ENCODE results near the gene LAMC2. TPM values are rescaled to one million over a fixed set of nuclear protein-coding genes. Genes with fewer than 3 reads are reported as not detected.
A peak's percentile ranks its signal among the peaks of the same experiment; 100 is the strongest.

LAMC2 gene
- total RNA-seq, 1 experiment from 2014 or later = 884 TPM

- intact Hi-C loops (cut with micrococcal nuclease) = no loop called here
- H3K36me3 Mint-ChIP-seq (ENCODE audit: insufficient read depth, unreplicated experiment) = peaks cover 63% of the 10 kb centered on the region
- CTCF ChIA-PET = interaction anchor here (0.6 to 1.6 kb wide), 3 partner anchors 13 to 261 kb away, joined by 3 to 5 read pairs (median 4); no protein-coding TSS in a partner anchor
Observed at GRCh38 chr1:183223467-183223866, 37.4 kb downstream of the LAMC2 start.

GRCh38 chr1:183226361-183226760, 40.3 kb downstream of the LAMC2 start:
- no peaks in the 10 kb centered on the region for H3K27me3 Mint-ChIP-seq (ENCODE audit: insufficient read depth, unreplicated experiment)
- BruUV-seq (replicated peaks) = no TSS peak
- POLR2A ChIA-PET = interaction anchor here (0.9 to 1.9 kb wide), 4 partner anchors 12 to 54 kb away, joined by 4 to 5 read pairs (median 4); no protein-coding TSS in a partner anchor

More at GRCh38 chr1:183223467-183223866, 37.4 kb downstream of the LAMC2 start:
- no peak for TF ChIP-seq CTCF (IDR thresholded peaks at IDR 0.05; ENCODE audit: unreplicated experiment)
- no peak overlapping the region for H3K4me3 Mint-ChIP-seq (ENCODE audit: unreplicated experiment)
- H3K4me1 Mint-ChIP-seq (ENCODE audit: insufficient read depth, unreplicated experiment) = peaks cover 13% of the 10 kb centered on the region
- DNase-seq (ENCODE audit: unreplicated experiment) = no peak
- H3K27ac Mint-ChIP-seq (ENCODE audit: low read depth, unreplicated experiment) = no peak overlapping the region
- no peaks in the 10 kb centered on the region for H3K27me3 Mint-ChIP-seq (ENCODE audit: insufficient read depth, unreplicated experiment)
- no peaks in the 10 kb centered on the region for H3K9me3 Mint-ChIP-seq (ENCODE audit: unreplicated experiment)
- no TSS peak for BruUV-seq (replicated peaks)
- POLR2A ChIA-PET = interaction anchor here (0.6 to 1.4 kb wide), 3 partner anchors 14 to 19 kb away, joined by 4 read pairs; no protein-coding TSS in a partner anchor

GRCh38 chr1:183226963-183227362, 40.9 kb downstream of the LAMC2 start:
- Mint-ChIP-seq H3K9me3 (ENCODE audit: unreplicated experiment) (no peaks in the 10 kb centered on the region), H3K27me3 (ENCODE audit: insufficient read depth, unreplicated experiment) (no peaks in the 10 kb centered on the region), H3K4me1 (ENCODE audit: insufficient read depth, unreplicated experiment) (peaks cover 19% of the 10 kb centered on the region), H3K27ac (ENCODE audit: low read depth, unreplicated experiment) (peak overlapping the region; percentile 74), H3K36me3 (ENCODE audit: insufficient read depth, unreplicated experiment) (peaks cover 70% of the 10 kb centered on the region), H3K4me3 (ENCODE audit: unreplicated experiment) (no peak overlapping the region)
- CTCF ChIA-PET = interaction anchor here (0.6 to 5.6 kb wide), 10 partner anchors 8 to 264 kb away, joined by 3 to 33 read pairs (median 6); no protein-coding TSS in a partner anchor
- POLR2A ChIA-PET = interaction anchor here (1.4 to 1.6 kb wide), 4 partner anchors 8 to 265 kb away, joined by 4 to 10 read pairs (median 8); no protein-coding TSS in a partner anchor
- no peak for DNase-seq (ENCODE audit: unreplicated experiment)
- intact Hi-C loops (cut with micrococcal nuclease) = no loop called here
- TSS peak; percentile 15 for BruUV-seq (replicated peaks)
- no peak for TF ChIP-seq CTCF (IDR thresholded peaks at IDR 0.05; ENCODE audit: unreplicated experiment)

More at GRCh38 chr1:183226361-183226760, 40.3 kb downstream of the LAMC2 start:
- DNase-seq (ENCODE audit: unreplicated experiment) = no peak
- intact Hi-C loops (cut with micrococcal nuclease) = no loop called here
- Mint-ChIP-seq H3K36me3 (ENCODE audit: insufficient read depth, unreplicated experiment) (peaks cover 67% of the 10 kb centered on the region), H3K9me3 (ENCODE audit: unreplicated experiment) (no peaks in the 10 kb centered on the region), H3K4me3 (ENCODE audit: unreplicated experiment) (no peak overlapping the region), H3K27ac (ENCODE audit: low read depth, unreplicated experiment) (peak overlapping the region; percentile 74), H3K4me1 (ENCODE audit: insufficient read depth, unreplicated experiment) (peaks cover 19% of the 10 kb centered on the region)
- TF ChIP-seq CTCF (IDR thresholded peaks at IDR 0.05; ENCODE audit: unreplicated experiment) = no peak
- CTCF ChIA-PET = interaction anchor here (0.6 to 5.6 kb wide), 10 partner anchors 7 to 1197 kb away, joined by 3 to 33 read pairs (median 5); no protein-coding TSS in a partner anchor

GRCh38 chr1:183227422-183228346, 41.6 kb downstream of the LAMC2 start:
- H3K4me1 Mint-ChIP-seq (ENCODE audit: insufficient read depth, unreplicated experiment) = peaks cover 19% of the 10 kb centered on the region
- no TSS peak for BruUV-seq (replicated peaks)
- intact Hi-C loops (cut with micrococcal nuclease) = loop anchor here (1.0 kb wide), 1 partner anchor 265 kb away; no protein-coding TSS in a partner anchor
- no peaks in the 10 kb centered on the region for H3K27me3 Mint-ChIP-seq (ENCODE audit: insufficient read depth, unreplicated experiment)
- H3K27ac Mint-ChIP-seq (ENCODE audit: low read depth, unreplicated experiment) = peak overlapping the region; percentile 74
- peaks cover 77% of the 10 kb centered on the region for H3K36me3 Mint-ChIP-seq (ENCODE audit: insufficient read depth, unreplicated experiment)
- no peak overlapping the region for H3K4me3 Mint-ChIP-seq (ENCODE audit: unreplicated experiment)
- TF ChIP-seq CTCF (IDR thresholded peaks at IDR 0.05; ENCODE audit: unreplicated experiment) = peak; percentile 80
- ChIA-PET CTCF (interaction anchor here (0.5 to 5.6 kb wide), 21 partner anchors 9 to 415 kb away, joined by 3 to 33 read pairs (median 4); no protein-coding TSS in a partner anchor), POLR2A (interaction anchor here (0.6 to 1.6 kb wide), 9 partner anchors 9 to 265 kb away, joined by 3 to 10 read pairs (median 5); no protein-coding TSS in a partner anchor)
- peak; percentile 73 for DNase-seq (ENCODE audit: unreplicated experiment)
- H3K9me3 Mint-ChIP-seq (ENCODE audit: unreplicated experiment) = no peaks in the 10 kb centered on the region

All from MCF 10A (cell line).